GM21723 (cell line): ENCODE results near the gene NEO1.

Experiments
- ATAC-seq: cut with Tn5 transposase; IDR thresholded peaks from one replicate; pipeline ENCODE4 v1.9.1; 2021; ENCODE audit warnings: mild to moderate bottlenecking, moderate library complexity; ENCODE audit not compliant: unreplicated experiment

The NEO1 gene

GRCh38 chr15:73344056-73344455 lies 291.8 kb downstream of the NEO1 start:
- no peak for ATAC-seq

- no peak for ATAC-seq
Measured at GRCh38 chr15:73345658-73346057, 293.4 kb downstream of the NEO1 start.

- ATAC-seq, result no peak
Measured at GRCh38 chr15:73346735-73347312, 294.6 kb downstream of the NEO1 start.

- no peak for ATAC-seq
Measured at GRCh38 chr15:73349191-73349590, 296.9 kb downstream of the NEO1 start.

- no peak for ATAC-seq
Measured at GRCh38 chr15:73352082-73352481, 299.8 kb downstream of the NEO1 start.

- ATAC-seq, result no peak
Measured at GRCh38 chr15:73353734-73354133, 301.5 kb downstream of the NEO1 start.

- no peak for ATAC-seq
Measured at GRCh38 chr15:73354241-73354640, 302.0 kb downstream of the NEO1 start.
